HG02642 (cell line): ENCODE results near the gene COPS3.

Source experiments
- ATAC-seq: cut with Tn5 transposase; IDR thresholded peaks from one replicate; pipeline ENCODE4 v1.9.1; 2021; ENCODE audit warnings: mild to moderate bottlenecking; ENCODE audit not compliant: unreplicated experiment, poor library complexity

The COPS3 gene

GRCh38 chr17:17200311-17200710, 80.7 kb downstream of the COPS3 start:
- no peak for ATAC-seq

DNA sequence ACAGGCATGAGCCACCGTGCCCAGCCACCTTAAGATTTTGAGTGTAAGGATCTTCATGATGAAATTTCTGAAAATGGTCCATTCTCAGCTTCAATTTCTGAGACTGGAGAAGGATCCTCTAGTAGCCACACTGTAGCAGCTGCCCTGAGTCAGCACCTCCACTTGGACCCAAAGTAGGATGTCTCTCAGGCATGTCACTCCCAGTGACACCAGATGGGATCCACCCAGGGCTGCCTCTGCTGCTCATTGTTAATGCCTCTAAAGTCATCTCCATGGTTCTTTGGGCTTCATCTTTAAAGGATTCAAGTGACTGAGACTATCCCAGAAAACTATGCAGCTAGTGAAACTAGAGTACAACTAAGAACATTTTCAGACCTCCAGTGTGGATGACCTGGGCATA, 82.8 kb downstream of the COPS3 start:
- no peak for ATAC-seq

DNA sequence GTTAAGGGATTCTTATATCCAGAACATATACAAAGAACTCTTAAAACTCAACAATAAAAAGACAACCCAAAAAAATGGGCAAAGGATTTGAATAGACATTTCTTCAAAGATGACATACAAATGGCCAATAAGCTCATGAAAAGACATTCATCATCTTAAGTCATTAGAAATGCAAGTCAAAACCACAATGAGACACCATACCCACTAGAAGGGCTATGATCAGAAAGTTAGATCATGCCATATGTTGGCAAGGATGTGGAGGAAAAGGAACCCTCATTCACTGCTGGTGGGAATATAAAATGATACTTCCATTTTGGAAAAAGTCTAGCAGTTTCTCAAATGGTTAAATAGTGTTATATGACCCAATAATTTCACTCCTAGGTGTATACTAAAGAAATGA, 84.3 kb downstream of the COPS3 start:
- no peak for ATAC-seq
